HTERT RPE-1 (cell line): ENCODE results near the gene MXD4.

Experiments used
- in situ Hi-C: fragments of 300-500 bp; cut with MboI; formaldehyde crosslinking; loops from 4 replicates; pipeline ENCODE4 v1.14.3; 2020; ENCODE audit warnings: low sequenced_read_pairs

MXD4 gene

GRCh38 chr4:2251795-2252529 is 9.9 kb downstream of the MXD4 start:
- in situ Hi-C loops: no loop called here

- in situ Hi-C loops: no loop called here
These were observed 10.7 kb downstream of the MXD4 start for GRCh38 chr4:2251073-2251794.

DNA sequence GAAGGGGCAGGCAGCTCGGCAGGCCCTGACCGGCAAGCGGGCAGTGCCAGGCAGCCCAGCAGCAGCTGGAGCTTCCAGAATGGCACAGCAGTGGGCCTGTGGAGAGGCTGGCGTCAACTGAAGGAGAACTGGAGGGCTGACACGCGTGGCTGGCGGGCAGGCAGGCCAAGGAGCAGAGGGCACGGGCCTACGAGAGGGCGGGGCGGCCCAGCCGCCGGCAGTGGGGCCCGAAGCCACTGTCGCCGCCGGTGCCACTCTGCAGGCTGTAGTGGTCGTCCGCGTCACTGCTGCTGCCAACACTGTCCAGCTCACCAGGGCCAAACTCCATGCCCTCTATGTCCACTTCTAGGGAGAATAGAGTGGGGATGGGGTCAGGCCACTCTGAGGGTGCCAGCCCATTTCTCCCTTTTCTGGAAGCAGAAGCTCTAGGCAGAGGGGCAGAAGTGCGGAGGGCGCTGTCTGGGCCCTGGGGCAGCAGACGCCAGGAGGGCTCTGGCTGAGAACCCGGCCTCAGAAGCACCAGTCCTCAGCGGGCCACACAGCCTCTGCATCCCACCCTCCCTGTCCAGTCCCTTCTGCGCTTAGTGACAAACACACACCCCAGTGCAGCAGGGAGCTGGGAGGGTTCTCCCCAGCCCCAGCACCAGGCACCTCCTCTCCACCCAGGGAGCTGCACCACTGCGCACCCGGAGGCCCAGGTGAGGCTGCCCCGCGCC is 11.4 kb downstream of the MXD4 start:
- in situ Hi-C loops: no loop called here

- in situ Hi-C loops: no loop called here
These were observed 12.2 kb downstream of the MXD4 start for GRCh38 chr4:2249526-2250356.

GRCh38 chr4:2248821-2249261 is 13.1 kb downstream of the MXD4 start:
- in situ Hi-C loops: no loop called here

DNA sequence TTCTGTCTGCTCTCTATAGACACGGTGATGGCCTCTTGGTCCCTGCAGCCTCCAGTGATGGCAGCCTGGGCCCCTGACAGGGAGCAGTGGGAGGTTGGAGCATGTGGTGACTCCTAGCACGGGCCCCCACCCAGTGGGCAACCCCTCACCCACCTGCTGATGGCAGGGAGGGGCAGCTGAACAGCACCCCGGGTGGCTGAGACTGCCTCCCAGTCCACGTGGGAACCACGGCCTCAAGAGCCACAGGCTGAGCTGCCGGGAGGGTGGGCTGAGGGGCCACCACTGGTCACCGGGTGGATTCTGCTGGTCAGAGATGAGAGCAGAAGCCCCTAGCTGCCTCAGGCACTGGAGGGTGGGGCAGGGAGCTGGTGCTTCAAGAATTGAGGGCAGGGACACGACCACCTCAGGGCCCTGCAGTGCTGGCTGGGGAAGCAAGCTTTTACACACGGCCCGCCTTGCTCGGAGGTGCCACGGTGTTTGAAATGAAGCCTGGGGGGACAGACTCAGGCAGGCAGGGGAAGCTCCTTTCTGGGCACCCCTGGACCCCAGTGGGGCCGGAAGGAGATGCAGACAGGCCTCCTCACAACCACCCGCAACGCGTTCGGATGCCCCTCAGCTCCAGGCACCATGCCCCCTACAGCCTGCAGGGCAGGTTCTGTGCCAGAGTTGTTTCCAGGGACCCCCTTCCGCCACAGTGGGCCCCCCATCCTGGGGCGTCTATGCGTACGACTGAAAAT is 13.7 kb downstream of the MXD4 start:
- in situ Hi-C loops: no loop called here

DNA sequence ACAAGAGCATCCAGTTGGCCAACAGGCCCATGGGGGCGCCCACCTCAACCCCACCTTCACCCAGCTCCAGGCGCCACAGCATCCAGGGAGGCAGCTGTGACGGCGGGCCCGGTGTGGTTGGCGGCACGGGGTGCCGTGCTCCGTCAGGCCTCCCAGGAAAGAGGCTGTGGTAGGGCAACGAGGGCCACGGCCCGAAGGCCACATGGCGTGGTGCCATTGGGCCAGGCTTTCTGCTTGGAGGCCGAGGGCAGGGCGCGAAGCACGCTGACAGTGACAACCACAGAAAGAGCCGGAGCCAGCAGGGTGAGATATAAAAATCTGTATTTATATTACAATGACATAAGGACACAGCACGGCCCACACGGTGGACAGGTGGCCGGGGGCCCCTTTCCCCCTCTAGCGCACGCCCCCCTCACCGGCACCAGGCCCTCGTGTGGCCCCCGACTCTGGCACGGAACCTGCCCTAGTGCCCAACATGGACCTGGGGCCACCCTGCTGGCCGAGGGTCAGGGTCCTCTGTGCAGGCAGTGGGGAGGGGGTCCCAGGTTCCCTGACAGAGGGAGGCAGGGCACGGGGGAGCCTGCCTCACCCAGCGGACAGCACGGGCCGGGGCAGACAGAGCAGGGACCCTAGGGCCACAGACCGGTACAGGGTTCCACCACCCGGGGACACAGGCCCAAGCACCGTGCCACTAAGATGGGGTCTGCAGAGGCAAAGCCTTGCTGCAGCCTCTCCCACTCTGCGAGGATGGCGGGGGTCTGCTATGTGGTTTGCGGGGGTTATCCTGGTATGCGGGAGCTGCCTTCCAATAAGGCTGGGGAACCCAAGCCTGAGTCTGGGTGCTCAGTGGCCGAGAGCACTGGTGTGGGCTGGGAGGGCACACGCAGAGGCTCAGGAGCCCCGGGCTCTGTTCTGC is 14.5 kb downstream of the MXD4 start:
- in situ Hi-C loops: no loop called here

- in situ Hi-C loops: no loop called here
These were observed 15.4 kb downstream of the MXD4 start for GRCh38 chr4:2246384-2247127.

- in situ Hi-C loops: no loop called here
These were observed 16.1 kb downstream of the MXD4 start for GRCh38 chr4:2245787-2246275.

GRCh38 chr4:2245057-2245786 is 16.7 kb downstream of the MXD4 start:
- in situ Hi-C loops: no loop called here

- in situ Hi-C loops: no loop called here
These were observed 18.1 kb downstream of the MXD4 start for GRCh38 chr4:2243681-2244380.

GRCh38 chr4:2241410-2242353 is 20.2 kb downstream of the MXD4 start, which contains the start of the genes HAUS3 and POLN:
Gene HAUS3 (minus strand): TSS chr4:2242121. CDS start chr4:2240946, 1,175 bp downstream.
Gene POLN (minus strand): TSS chr4:2242121. CDS start chr4:2229231, 12,890 bp downstream.
- in situ Hi-C loops: no loop called here

DNA sequence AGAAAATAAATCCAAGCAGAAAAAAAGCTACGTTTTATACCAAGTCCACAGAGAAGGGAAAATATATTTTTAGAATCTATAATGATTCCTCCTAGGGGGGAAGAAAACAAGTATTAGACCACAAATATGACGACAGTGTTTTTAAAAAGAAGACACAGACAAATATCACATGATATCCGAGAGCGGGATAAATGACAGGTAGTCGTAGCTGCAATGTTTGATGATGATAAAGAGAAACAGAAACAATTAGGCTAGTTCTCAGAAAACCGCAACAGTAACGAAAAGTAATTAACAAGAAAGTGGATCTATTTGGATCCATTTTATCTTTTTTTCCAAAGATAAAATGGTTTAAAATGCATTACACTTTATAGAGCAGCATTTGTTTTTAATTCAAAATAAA is 20.9 kb downstream of the MXD4 start:
- in situ Hi-C loops: no loop called here

DNA sequence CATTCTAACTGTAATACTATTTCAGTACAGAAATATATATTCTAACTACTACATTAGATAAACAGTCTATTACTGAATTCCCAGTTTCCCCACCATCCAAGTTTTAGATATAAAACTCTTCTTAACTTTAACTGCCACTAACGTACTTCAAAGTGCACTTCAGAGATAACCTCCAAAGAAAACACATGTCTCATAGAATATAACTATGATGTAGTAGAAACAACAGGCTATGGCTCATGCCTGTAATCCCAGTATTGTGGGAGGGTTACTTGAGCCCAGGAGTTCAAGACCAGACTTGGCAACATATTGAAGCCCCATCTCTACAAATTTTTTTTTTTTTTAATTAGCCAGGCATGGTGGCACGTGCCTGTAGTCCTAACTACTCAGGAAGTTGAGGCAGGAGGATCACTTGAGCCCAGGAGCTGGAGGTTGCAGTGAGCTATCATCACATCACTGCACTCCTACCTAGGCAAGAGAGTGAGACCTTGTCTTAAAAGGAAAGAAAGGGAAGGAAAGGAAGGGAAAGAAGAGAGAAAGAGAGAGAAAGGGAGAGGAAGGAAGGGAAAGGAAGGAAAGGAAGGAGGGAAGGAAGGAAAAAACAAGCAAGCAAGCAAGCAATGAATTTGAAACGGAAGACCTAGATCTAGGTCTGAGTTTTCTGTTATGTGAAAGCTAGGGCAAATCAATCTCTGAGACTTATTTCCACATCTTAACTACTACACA is 24.8 kb downstream of the MXD4 start:
- in situ Hi-C loops: no loop called here

GRCh38 chr4:2231082-2231481 is 30.8 kb downstream of the MXD4 start:
- in situ Hi-C loops: no loop called here
